GM19238 (cell line): ENCODE measurements around the gene ENTPD3.
A peak's percentile ranks its signal among the peaks of the same experiment; 100 is the strongest.
"Not testable (repeated sequence)": the region's sequence is repeated elsewhere in the genome, so short reads cannot be mapped to it uniquely, and the experiment has no call there.

Source experiments
- DNase-seq: peaks from one replicate; pipeline ENCODE4 v3.0.0; 2011; ENCODE audit warnings: low spot score; ENCODE audit not compliant: insufficient read length

The ENTPD3 gene

DNA sequence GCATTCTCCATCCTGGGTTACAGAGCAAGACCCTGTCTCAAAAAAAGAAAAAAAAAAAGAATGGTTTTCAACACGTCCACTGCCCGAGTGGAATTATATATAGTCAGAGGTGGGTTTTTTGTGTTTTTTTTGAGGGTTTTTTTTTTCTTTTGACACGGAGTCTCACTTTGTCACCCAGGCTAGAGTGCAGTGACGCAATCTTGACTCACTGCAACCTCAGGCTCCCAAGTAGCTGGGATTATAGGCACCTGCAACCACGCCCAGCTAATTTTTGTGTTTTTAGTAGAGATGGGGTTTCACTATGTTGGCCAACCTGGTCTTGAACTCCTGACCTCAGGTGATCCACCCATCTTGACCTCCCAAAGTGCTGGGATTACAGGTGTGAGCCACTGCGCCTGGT is 73.5 kb downstream of the ENTPD3 start:
- not testable (repeated sequence) for DNase-seq

- no peak for DNase-seq
Measured at GRCh38 chr3:40461161-40461560, 74.2 kb downstream of the ENTPD3 start.

DNA sequence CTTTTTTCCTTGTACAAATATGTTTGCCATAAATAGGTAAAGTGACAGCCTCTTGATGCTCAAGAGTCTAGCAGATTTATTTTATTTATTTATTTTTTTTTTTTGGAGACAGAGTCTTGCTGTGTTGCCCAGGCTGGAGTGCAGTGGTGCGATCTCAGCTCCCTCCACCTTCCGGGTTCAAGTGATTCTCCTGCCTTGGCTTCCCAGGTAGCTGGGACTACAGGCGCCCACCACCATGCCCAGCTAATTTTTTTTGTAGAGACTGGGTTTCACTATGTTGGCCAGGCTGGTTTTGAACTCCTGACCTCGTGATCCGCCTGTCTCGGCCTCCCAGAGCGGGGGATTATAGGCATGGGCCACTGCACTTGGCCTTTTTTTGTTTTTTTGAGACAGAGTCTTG is 75.9 kb downstream of the ENTPD3 start:
- not testable (repeated sequence) for DNase-seq

DNA sequence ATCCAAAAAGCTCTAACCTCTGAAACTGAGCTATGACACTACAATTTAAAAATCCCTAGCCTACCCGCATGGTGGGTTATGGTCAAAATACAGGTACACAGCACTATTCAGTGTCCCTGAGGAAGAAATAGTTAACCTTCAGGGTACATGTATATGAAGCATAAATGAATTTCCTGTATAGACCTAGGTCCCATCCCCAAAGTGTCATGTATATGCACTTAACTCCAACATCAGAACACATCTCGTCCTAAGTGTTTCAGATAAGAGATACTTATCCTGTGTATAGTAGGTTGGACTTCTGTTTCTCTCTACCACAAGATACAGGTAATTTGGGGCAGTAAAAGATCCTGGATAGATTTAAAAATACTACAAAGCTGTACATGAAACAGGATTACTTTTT is 76.6 kb downstream of the ENTPD3 start:
- DNase-seq, result no peak

- DNase-seq, result no peak
Measured at GRCh38 chr3:40464339-40465110, 77.5 kb downstream of the ENTPD3 start.

DNA sequence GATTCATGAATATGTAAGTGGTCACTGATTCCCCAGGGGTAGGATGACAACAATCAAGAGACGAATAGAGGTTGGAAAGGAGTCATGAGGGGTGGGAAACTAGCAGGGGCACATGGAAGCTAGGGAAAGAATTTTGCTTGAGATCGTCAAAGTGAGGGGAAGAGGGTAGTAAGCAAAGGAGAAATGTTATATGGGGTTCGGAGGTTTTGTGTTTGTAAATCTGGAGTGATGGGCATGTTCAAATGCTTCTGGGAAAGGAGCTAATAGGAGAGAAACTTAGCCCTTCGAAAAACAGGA is 78.1 kb downstream of the ENTPD3 start:
- no peak for DNase-seq

- DNase-seq, result no peak
Measured at GRCh38 chr3:40465456-40465855, 78.5 kb downstream of the ENTPD3 start.

GRCh38 chr3:40468018-40468417 is 81.0 kb downstream of the ENTPD3 start:
- no peak for DNase-seq

DNA sequence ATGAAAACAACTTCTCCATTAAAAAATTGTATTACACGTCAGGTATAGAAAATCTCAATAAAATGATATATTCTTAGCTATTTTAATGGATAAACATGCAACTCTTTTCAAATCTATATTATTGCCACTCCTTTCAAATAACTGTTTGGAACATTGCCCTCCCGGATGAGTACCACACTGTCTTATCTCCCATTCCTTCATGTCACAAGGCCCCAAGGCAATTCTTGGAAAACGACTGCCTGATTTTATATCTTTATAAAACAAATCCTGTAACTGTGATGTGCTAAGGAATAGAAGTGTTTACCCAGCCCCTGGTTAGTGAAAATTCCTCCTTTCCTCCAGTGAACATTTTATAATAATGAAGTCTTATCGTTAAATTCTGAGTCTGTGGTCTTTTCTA is 83.7 kb downstream of the ENTPD3 start:
- DNase-seq, result no peak

DNA sequence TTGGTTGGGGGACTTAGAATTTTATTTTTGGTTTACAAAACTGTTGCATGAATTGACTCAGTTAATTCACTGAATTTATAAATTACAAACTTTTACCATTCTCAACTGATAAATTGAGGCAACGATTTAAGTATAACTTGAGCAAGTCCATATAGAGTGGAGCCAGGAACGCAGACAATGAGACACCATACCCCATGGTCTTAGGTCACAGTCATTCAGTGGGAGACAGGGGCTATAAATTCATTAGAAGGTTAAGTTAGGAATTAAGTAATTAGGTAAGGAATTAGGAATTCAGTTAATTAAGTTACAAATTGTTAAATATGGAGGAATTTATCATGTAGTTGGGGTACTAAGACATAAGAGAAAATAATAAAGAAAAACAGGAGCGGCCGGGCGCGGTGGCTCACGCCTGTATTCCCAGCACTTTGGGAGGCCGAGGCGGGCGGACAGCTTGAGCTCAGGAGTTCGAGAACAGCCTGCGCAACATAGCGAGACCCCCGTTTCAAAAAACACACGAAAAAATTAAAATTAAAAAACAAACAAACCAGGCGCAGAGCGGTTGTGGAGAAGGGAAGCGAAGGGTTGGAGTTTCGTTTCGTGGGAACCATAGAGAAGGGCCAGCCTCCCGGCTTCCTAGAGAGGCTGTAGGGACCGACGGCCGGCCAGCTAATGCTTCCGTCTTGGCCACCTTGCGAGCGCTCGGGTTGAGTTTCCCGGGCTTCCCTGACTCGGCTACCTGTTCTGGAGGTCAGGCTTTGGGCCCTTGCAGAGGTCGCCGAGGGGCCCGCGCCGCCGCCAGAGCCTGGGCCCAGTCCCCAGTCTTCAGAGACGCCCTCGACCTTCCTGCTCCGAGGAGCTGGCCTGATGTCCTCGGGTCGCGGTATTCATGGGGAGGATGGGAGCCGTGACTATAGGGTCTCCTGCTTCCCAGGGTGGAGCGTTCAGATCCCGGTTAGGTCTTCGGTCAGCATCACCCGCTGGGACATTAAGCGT is 89.8 kb downstream of the ENTPD3 start, which contains the start of gene ZNF619:
ZNF619 (plus strand) TSS at position 645 of the 993 bp plus-strand sequence. CDS start 858 bp downstream, outside the sequence.
- DNase-seq, result peak; percentile 70

DNA sequence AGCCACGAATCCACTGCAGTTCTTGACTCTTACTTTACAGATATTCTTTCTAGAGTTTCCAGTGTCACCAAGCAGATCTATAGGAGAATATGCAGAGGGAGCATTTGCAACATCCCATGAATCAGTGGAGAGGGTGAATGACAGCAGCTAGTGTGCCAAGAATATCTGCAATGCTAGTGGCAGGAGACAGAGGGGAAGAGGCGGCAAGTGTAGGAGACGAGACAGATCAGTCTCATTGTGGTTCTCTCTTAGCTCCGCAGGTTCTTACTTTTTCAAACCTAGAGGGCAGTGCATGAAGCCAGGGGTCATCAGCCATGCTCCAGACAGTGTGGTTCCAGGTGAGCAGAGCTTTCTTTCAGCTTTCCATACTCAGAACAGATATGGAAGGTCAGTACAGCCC is 90.7 kb downstream of the ENTPD3 start:
- no peak for DNase-seq
